HG03457 (cell line): ENCODE measurements around the gene ZNF862.

Experiments
- ATAC-seq: cut with Tn5 transposase; IDR thresholded peaks from one replicate; pipeline ENCODE4 v1.9.1; 2021; ENCODE audit warnings: moderate number of reproducible peaks; ENCODE audit not compliant: unreplicated experiment

ZNF862 gene

DNA sequence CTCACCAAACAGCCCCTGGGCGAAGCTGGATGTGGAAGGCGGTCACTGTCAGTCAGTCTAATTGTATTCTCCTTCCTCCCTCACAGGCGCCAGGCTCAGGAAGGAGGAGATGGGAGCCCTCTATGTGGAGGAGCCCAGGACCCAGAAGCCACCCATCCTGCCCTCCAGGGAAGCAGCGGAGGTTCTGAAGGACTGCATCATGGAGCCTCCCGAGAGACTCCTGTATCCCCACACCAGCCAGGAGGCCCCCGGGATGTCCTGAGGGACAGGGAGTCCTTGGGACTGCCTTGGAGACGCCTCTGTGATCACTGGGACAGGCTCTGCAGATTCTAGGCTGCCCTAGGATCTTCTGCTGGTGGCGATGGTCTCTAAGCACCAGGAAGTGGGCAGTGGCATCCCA, 25.8 kb downstream of the ZNF862 start:
- no peak for ATAC-seq

DNA sequence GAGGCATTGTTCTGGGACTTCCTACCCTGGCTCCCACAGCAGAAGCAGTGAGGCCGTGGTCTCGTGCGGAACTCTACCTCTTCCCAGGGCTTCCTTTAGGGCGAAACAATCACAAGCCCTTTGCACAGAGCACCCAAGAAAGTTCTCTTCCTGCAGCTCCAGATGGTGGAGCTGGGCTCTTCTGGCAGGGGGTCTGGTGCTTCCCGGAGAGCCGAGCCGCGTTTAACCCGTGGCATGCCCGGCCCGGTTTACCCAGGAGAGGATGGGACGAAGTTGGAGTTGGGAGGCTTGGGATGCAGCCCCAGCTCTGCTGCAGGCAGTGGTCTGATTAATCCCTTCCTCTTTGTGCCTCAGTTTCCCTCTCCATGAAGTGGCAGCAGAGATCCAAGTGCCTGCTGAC, 26.6 kb downstream of the ZNF862 start:
- no peak for ATAC-seq

DNA sequence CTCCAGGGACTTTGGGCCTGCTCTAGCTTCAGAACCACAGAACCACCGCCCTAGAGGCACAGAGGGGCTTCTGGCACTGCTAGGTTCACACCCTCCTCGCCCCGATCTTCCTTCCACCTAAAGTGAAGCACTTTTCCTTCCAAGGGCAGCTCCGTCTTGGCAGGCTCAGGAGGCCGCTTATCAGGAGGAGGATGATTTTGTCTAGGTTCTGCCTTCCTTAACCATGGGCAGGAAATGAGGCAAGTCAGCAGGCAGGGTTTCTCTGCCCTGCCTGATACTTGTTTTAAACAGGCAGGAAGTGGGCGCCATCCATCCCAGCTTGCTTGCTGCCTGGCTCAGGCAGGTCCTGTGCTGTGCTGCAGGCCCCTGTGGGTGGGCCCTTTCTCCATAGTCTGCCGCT, 27.3 kb downstream of the ZNF862 start:
- ATAC-seq: no peak

DNA sequence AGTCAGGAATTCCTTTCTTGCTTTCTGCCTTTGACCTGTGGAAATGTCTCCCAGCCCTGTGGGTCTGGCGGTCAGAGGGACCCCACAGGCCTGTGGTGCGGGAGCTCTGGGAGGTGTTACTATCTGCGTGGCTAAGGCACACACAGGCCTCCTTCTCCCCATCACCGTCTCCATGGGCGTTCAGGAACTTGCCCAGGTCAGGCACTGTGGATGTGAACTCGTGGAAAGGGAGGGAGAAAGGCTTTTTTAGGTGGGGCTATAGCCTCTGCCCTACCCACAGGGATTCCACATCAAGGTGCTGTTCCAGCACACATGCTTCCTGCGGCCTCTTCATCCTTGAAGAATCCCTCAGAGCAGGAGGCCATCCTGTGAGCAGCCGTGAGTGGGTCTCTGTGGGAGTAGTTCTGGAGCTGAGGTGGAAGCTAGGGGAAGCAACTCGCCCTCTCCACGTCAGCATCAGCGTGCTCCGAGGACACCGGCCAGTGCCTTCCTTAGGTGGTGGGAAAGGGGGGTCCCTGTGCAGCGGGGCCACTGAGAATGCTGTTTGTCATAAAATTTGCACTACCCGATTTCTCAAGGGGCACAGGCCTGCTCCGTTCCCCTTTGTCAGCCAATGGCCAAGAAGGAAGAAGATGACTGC, 28.1 kb downstream of the ZNF862 start:
- no peak for ATAC-seq

DNA sequence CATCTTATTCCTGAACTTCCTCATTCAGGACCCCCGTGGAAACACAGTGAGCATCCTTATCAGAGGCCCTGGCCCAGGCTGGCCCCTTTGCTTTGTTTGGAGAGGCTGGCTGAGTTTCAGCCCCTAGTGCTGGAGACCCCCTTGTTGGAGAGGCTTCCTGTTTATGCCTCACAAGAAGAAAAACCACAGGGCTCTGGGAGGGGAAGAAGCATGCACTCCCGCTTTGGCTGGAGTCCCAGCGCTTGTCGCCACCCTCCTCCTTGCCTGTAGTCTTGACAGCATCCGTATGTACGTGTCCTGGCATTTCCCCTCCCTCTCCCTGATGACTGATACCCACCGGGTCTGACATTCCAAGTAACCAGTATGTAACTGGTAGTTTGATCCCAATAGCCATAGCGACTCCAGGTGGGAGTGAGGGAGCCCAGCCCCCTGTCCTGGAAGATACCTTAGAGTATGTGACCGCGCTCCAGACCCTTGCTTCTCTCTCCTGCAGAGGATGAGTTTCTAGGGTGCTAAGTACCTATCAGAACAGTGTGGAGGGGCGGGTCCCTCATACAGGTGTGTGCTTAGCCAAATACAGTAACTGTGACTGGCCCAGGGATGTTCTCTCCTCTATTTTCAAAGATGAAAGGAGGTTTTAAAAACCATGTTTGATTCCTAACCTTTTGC, 28.7 kb downstream of the ZNF862 start:
- no peak for ATAC-seq

DNA sequence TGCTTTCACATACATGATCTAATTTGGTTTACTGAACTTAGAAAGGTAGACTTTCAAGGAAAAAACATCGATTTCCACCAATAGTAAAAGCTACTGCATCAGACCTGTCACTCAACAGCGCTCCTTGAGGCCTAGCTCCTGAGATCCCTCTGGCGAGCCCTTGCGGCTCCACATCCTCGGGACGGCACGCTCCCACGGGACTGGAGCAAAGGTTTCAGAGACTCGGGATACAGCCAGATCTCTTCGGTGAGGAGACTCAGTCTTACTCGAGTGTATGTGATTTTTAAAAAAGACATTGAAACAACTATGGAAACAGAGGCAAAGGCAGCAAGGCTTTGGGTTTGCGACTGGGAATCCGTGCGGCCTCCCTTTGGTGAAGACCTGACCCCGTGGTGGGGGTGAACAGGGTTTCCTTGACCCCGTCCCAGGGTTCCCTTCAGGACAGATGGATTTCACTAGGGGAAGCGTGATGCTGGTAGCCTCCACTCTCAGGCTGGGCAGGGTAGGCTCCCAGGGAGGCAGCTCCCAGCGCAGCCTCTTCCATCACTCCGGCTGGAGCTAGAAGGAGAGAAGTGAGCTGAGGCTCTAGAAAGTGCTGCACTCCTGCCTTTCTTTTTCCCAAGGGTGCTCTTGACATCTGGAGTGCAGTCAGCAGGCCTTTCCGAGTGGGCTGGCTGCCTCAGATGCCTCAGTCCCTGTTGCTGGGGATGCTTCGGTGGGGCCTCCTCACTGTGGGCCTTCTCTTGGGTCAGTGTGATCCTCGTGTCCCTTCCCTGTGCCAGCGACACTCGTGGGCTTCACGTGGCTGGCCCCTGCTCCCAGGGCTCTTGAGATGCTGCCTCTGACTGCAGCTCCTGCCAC, 29.8 kb downstream of the ZNF862 start:
- no peak for ATAC-seq

DNA sequence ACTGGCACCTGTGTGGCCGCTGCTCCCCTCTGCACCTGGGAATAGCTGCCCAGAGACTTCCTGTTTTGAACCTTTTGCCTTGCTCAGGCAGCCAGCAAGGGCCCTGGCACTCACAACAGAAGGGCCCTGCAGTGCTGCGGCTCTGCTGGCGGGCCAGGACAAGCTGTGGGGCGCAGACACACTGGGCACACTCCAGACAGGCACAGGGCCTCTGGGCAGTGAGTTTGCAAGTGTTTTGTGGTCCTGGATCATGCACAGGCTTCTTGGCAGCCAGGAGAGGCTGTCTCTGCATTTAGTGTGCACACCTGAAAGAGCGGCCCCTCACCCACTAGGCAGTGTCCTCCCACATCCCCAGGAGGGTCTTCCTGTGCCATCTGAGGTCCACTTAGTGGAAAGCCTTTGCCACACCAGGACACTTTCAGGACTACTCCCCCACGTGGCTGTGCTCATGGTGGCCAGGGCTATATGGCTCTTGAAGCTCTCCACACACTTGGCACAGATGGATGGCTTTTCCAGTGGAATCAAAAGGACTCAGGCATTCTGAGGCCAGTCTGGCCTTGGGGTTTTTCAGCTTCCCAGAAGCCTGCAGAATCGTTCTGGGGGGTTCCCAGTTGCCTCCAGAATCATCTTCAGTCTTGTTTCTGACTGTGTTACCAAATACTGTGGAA, 30.6 kb downstream of the ZNF862 start:
- no peak for ATAC-seq

DNA sequence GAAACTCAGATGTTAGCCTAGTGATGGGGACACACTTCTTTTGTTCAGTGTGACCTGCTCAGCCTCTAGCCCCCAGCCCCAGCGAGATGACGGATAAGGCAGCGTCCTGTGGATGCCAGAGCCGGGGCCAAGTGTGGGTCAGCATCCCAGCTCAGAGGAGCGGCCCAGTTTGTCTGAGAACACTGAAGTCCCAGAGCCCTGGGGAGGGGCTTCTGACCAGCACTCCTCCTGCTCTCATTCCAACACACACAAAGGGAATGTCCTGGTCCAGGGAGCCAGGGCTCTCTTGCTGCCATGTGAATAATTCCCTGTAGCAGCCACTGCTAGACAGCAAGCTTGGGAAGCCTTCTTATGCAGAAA, 31.1 kb downstream of the ZNF862 start:
- ATAC-seq: no peak

DNA sequence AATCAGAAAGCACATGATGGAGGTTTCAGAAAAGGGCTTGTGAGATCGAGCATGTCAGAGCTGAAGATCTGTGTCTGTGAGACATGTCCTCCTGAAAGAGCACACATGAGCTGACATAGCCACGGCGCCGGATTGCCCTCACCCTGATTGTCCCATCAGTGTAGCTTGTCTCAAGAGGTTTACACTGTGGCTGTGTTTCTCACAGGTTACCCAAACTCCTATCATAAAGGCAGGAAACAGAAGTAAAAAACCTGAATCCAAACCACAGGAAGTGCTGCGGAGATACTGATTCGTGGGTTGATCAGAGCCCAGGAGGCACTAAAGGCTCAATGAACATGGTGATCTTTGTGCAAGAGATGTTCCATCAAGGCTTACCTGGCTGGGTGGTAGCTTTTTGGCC, 31.7 kb downstream of the ZNF862 start:
- ATAC-seq: no peak

DNA sequence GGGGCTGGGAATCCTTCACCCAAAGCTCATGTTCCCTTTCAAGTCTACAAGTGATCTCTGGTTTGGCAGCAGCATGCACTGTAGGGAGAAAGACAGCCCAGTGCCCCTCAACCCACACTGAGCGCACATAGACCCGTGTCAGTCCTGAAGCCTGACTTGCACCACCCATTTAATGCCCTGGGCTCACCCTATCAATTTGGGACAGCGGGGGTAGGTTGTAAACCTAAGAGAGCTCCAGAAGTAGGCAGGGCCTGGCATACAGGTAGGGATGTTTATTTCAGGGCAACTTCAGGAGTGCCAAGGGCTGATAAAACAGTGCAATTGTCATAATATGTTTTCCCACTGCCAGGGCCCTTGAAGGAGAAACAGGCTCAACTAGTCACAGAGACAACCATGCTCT, 32.1 kb downstream of the ZNF862 start:
- ATAC-seq: no peak

DNA sequence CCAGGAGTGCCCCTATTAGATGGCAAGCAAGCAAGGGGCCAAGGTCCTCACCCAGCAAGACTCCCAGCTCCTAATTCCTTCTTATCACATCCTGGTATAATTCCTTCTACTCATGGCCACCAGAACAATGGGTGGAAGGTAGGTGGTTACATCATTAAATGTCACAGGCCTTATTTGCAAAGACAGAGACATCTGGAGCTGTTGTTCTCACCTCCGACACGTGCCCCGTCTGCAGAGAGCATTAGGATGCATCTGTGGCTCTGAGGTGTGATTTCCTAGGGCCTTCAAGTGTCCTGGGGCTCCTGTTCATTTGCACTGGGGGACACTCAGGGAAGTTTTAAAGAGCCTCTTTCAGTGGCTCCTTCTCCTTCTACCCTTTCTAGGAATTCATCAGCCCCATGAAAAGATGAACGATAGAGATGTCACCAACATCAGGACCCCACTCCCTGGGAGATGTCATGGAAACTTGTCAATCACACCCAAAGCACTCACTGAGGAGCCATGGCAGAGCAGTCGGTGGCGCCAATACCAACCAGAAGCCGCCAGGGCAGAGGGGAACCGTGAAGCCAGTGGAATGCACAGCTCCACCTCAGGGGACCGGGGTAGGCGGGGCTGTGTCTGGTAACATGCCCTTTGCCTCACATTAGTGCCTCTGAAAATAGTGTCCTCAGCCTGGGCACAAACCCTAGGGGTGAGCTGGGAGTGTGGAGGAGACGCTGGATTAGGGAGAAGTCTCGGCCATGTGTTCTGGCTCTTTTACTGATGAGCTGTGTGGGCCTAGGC, 32.7 kb downstream of the ZNF862 start:
- ATAC-seq: no peak

DNA sequence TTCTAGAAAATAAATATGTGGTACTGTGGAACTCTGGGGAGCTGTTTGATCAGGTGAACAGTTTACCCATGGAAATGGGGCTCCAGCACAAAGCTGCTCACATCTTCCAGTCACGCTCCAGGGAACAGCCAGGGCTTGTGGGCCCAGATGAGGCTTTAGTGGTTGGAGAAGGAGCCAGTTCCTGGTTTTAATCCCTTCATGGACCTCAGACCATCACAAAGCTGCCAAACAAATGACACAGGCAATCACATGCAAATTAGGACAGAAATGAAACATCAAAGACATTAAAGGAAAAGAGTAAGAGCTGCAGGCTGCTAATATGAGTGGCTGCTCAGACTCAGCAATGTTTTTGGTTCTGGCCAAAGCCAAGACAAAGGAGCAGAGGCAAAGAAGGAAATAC, 33.4 kb downstream of the ZNF862 start:
- ATAC-seq: no peak

DNA sequence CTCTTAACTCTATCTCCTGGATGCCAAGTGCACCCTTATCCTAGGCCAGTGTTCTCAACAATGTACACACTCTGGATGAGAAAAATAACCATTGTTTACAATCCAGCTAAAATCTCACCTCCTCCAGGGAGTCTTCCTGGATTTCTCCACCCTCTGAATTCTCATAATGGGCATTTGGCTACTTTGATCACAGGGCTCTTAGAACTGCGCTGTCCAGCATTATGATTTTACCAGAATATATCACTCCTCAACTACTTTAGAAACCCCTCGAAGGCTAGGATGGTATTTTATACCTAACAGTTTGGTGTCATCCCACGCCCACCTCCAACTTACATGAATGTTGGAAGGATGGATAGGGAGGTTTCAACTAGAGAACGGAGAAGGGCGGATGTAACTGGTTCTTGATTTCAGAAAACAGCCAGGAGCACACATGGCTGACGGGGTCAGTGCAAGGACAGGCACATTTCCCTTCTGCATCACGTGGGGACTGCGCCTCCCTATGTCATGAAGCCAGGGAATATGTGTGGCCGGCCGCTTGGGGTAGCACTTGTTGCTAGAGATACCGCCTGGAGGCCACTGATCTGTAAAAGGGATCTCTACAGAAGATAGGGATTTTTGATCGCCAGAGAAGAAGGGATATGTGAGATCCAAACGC, 34.4 kb downstream of the ZNF862 start:
- no peak for ATAC-seq

DNA sequence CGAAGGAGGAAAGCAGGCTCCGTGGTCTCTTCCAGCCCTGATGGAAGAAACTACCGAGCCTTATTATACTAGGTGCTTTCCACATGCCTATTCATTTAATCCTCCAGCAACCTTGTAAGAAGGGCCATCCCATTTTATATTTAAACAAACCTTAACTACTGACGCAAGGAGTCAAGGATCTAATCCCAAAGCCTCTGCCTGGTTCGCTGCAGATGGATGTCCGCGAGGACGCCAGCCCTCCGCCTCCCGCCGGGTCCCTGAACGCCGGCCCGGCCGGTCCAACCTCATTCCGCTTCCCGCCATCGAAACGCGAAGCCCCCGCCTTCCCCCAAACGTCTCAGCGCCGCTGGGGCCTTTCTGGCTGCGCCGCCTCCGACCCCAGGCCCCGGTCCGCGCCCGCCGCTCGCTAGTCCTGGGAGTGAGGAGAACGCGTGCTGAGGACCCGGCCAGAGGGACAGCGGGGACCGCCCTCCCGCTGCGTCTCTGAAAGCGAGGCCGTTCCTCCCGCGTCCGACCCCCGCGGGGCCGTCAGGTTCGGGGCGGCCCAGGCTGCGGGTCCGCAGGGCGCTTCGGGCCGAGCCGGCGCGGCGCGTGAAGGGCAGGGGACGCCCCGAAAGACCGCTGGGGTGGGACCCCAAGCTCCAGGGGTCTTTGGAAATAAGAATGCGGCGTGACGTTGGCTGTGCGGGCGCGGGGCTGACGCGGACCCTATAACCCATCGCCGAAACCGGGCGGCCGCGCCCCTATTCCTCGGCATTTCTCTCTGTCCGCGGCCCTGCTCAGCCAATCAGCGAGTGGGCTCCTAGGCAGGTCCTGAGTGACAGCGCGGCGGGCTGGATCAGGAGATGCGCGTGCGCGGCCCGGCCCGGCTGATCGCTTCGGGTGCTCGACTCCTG, 35.1 kb downstream of the ZNF862 start, which contains the start of gene ATP6V0E2:
ATP6V0E2 (plus strand) TSS at position 896 of the 896 bp plus-strand sequence. CDS start 97 bp downstream, outside the sequence.
- peak; percentile 82 for ATAC-seq

DNA sequence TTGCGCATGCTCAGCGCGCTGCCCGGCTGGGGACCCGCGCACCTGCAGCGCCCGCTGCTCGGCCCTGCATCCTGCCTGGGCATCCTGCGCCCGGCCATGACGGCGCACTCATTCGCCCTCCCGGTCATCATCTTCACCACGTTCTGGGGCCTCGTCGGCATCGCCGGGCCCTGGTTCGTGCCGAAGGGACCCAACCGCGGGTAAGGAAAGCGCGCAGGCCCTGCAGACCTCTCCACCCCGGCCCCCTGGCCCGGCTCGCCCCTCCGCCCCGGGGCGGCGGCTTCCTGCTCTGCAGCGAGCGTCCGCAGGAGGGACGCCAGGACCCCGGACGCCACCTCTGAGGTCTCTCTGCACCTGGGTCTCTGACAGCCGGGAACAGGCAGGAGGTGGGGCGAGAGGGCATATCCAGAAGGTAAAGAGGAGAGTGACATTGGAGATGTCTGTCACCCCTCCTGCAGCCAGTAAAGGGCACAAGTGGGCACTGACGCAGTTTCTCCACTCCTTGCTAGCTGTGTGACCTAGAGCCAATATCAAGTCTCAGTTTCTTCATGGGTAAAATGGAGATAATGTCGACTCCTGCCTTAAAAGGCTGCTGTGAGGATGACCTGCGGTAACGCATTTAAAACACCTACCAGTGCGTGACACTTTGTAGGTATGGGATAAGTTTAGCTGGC, 35.9 kb downstream of the ZNF862 start:
- ATAC-seq: peak; percentile 24

DNA sequence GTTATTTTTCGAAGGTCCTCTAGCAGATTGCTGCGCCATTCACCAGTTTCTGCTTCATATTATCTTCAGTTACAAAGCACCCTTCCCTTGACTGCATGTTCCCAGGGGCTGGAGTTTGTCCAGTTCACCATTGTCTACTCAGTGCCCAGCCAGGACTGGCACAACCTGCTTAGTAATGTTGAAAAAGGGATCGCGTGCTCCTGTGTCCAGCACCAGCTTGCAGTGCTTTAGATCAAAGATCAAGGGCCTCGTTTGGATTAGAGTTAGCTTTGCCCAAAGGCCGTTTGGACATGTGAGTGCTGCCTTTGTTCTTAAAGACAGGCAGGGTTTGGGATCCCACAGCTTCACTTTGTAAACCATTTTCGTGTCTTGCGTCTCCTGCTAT, 36.5 kb downstream of the ZNF862 start:
- no peak for ATAC-seq

DNA sequence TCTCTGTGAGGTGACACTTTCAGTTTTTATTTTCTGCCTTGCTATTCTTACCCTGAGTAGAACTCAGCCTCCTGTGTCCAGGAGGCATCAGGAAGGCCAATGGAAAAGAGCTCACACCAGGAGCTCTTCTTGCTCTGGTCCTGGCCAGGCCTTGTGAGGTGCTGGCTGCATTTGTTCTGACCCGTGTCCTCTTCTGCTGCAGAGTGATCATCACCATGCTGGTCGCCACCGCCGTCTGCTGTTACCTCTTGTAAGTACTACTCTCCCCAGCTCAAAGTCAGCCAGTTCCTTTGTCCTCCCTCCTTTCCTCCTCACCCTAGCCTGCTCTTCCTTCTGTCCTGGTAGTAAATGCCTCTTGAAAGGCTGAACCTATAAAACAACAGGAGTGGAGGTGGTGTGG, 37.2 kb downstream of the ZNF862 start:
- no peak for ATAC-seq

DNA sequence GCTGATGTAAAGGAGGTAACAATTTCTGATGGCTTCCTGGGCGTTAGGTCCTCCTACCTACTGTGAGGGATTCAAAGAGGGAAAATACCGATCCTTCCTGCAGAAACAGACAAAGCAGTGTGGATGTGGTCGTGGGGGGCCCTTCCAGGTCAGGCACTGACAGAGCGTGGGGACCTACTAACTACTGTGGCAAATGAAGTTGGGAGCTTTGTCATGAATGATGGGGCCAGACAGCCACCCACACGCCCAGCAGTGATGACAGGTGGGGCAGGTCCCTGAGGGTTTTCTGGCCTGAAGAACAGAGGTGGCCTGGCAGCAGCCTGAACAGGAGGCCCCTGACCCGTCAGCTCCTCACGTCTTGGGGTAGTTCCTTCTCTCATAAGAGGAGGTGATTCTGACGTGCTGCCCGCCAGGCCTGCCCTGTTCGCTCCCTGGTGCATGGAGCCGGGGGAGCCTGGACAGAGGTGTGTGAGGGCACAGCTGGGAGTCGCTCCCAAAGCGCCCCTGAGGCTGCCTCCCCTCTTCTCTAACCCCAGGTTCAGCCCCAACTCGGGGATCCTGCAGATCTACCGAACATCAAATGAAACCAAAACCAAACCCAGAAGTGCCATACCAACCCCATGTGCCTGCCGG, 39.8 kb downstream of the ZNF862 start:
- no peak for ATAC-seq
